ENCODE data around the gene CDKAL1. TPM values are rescaled to one million over a fixed set of nuclear protein-coding genes. Genes with fewer than 3 reads are reported as not detected.

CDKAL1 gene
- total and polyA plus RNA-seq, 10 of the 15 experiments (the other 5 are each of a cell fraction or from before 2014, with no cell fraction given) = 10.7 to 26.9 (median 17.3) TPM

DNA sequence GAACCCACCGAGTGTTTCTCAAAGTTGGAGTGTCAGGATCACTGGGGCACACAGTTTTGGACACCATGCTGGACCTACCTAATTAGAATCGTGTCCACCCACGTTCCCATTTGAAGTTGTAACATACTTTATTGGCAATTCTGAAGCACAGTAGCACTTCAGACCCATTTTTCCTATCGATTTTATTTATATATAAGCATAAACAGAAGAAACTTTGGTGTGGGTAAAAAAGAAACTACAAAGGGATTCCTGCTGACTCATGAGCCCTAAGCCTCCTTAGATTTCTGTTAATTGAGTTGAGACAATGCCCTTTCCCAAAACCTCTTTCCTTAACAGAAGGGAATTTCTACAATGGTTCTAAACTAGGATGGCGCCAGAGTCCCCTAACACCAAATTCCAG, 398.0 kb downstream of the CDKAL1 start:
- H3K4me2 ChIP-seq (ENCODE audit: control insufficient read depth, insufficient read depth) = no peak overlapping the region
- in situ Hi-C loops (cut with MboI) (no loop called here), intact Hi-C loops (cut with micrococcal nuclease; ENCODE audit: unreplicated experiment) (no loop called here)
- FAIRE-seq (no peak), ATAC-seq (no peak), DNase-seq (ENCODE audit: low read depth, low spot score) (no peak)
- H3K36me3 ChIP-seq (ENCODE audit: control insufficient read depth in 2 of 2, insufficient read depth in 2 of 2, low read length in 1 of 2) = no peaks in the 10 kb centered on the region
- no peak overlapping the region for H3K9ac ChIP-seq (ENCODE audit: control insufficient read depth, insufficient read depth, low read length)
- H3K9me3 ChIP-seq (replicated peaks; ENCODE audit: control insufficient read depth, insufficient read depth, low read length) = no peaks in the 10 kb centered on the region
- H2AFZ ChIP-seq (ENCODE audit: control insufficient read depth, low read depth, low read length) = no peak overlapping the region
- POLR2A ChIA-PET = no interaction called here
- SMC1A ChIA-PET (ENCODE audit: uncharacterized antibody, unreplicated experiment) = interaction anchor here (0.8 to 1.6 kb wide), 4 partner anchors 8 to 128 kb away, joined by 3 to 5 read pairs (median 3); no protein-coding TSS in a partner anchor
- TF ChIP-seq MYB (IDR thresholded peaks at IDR 0.05; ENCODE audit: borderline replicate concordance, low read depth, low read length) (no peak), RB1 (IDR thresholded peaks at IDR 0.05; ENCODE audit: borderline replicate concordance) (no peak), ATF7 (IDR thresholded peaks at IDR 0.05; ENCODE audit: low read depth) (no peak), NFXL1 (IDR thresholded peaks at IDR 0.05; ENCODE audit: borderline replicate concordance) (no peak), PML (IDR thresholded peaks at IDR 0.05; ENCODE audit: low read length) (no peak), BCL11A (IDR thresholded peaks at IDR 0.05; ENCODE audit: low read depth, low read length) (no peak), CREB1 (IDR thresholded peaks at IDR 0.05; ENCODE audit: low read depth) (no peak), ZSCAN29 (IDR thresholded peaks at IDR 0.05) (no peak), GABPA (IDR thresholded peaks at IDR 0.05; ENCODE audit: low read depth) (no peak), ASH2L (IDR thresholded peaks at IDR 0.05; ENCODE audit: borderline replicate concordance, low read depth) (no peak), RELA (IDR thresholded peaks at IDR 0.05; ENCODE audit: borderline replicate concordance, partially characterized antibody) (no peak), ZZZ3 (IDR thresholded peaks at IDR 0.05; ENCODE audit: control insufficient read depth, insufficient read length, low read depth) (no peak), MTA2 (IDR thresholded peaks at IDR 0.05; ENCODE audit: low read depth) (no peak), NR2F1 (conservative IDR thresholded peaks at IDR 0.05) (no peak), CREM (IDR thresholded peaks at IDR 0.05; ENCODE audit: low read depth) (no peak), KAT2A (conservative IDR thresholded peaks at IDR 0.05; ENCODE audit: control insufficient read depth, low read depth, low read length) (no peak), NFIC (IDR thresholded peaks at IDR 0.05; ENCODE audit: low read depth, low read length) (no peak), CBFB (IDR thresholded peaks at IDR 0.05; ENCODE audit: low read depth) (no peak)
- TF ChIP-seq, protein P1, sequence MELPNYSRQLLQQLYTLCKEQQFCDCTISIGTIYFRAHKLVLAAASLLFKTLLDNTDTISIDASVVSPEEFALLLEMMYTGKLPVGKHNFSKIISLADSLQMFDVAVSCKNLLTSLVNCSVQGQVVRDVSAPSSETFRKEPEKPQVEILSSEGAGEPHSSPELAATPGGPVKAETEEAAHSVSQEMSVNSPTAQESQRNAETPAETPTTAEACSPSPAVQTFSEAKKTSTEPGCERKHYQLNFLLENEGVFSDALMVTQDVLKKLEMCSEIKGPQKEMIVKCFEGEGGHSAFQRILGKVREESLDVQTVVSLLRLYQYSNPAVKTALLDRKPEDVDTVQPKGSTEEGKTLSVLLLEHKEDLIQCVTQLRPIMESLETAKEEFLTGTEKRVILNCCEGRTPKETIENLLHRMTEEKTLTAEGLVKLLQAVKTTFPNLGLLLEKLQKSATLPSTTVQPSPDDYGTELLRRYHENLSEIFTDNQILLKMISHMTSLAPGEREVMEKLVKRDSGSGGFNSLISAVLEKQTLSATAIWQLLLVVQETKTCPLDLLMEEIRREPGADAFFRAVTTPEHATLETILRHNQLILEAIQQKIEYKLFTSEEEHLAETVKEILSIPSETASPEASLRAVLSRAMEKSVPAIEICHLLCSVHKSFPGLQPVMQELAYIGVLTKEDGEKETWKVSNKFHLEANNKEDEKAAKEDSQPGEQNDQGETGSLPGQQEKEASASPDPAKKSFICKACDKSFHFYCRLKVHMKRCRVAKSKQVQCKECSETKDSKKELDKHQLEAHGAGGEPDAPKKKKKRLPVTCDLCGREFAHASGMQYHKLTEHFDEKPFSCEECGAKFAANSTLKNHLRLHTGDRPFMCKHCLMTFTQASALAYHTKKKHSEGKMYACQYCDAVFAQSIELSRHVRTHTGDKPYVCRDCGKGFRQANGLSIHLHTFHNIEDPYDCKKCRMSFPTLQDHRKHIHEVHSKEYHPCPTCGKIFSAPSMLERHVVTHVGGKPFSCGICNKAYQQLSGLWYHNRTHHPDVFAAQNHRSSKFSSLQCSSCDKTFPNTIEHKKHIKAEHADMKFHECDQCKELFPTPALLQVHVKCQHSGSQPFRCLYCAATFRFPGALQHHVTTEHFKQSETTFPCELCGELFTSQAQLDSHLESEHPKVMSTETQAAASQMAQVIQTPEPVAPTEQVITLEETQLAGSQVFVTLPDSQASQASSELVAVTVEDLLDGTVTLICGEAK (IDR thresholded peaks at IDR 0.05; ENCODE audit: borderline replicate concordance) = no peak
- no TSS peak for BruUV-seq (replicated peaks)
- H4K20me1 ChIP-seq (ENCODE audit: control insufficient read depth, insufficient read depth) = no peaks in the 10 kb centered on the region
- no peaks in the 10 kb centered on the region for H3K27me3 ChIP-seq (replicated peaks in 1 of 2; ENCODE audit: control insufficient read depth in 2 of 2, insufficient read depth in 2 of 2, low read length in 1 of 2)
- 95% methylated on average over 5 of the region's 5 CpGs for WGBS (ENCODE audit: insufficient coverage, insufficient replicate concordance, low lambda C conversion rate, missing lambda C conversion rate)
- no peaks in the 10 kb centered on the region for H3K79me2 ChIP-seq (ENCODE audit: control insufficient read depth, insufficient read depth, low read length)
- no peak overlapping the region for H3K4me3 ChIP-seq
- no peak overlapping the region for H3K27ac ChIP-seq (ENCODE audit: control insufficient read depth, insufficient read depth)
- CTCF ChIA-PET = interaction anchor here (0.9 kb wide), 1 partner anchor 20 kb away, joined by 3 read pairs; no protein-coding TSS in a partner anchor
- no peaks in the 10 kb centered on the region for H3K4me1 ChIP-seq (ENCODE audit: control insufficient read depth, insufficient read depth, low read length)
- RAD21 ChIA-PET (ENCODE audit: unreplicated experiment) = no interaction called here
